HG02759 (cell line): Measurements from ENCODE around the gene TSTD2.

Source experiments
- ATAC-seq: cut with Tn5 transposase; IDR thresholded peaks from one replicate; pipeline ENCODE4 v1.9.1; 2021; ENCODE audit warnings: mild to moderate bottlenecking, moderate library complexity; ENCODE audit not compliant: unreplicated experiment

The TSTD2 gene

DNA sequence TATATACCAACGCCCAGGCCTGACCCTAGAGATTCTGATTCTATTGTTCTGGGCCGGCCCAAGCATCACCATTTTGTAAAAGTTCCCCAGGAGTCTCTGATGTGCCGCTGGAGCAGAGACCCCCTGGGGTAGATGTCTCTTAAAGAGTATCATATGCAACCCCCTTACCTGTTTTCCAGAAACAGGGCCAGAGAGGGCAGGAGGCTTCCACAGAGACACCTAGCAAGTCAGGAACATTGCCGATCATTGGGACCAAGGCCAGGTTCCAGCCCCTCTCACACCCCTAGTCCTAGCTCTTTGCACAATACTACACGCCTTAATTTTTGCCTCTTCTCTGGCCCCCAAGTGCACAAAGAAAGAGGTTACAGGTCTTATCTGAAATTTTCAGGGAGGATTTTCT, 67.9 kb downstream of the TSTD2 start:
- ATAC-seq, result no peak

GRCh38 chr9:97564291-97565175, 68.6 kb downstream of the TSTD2 start:
- no peak for ATAC-seq

DNA sequence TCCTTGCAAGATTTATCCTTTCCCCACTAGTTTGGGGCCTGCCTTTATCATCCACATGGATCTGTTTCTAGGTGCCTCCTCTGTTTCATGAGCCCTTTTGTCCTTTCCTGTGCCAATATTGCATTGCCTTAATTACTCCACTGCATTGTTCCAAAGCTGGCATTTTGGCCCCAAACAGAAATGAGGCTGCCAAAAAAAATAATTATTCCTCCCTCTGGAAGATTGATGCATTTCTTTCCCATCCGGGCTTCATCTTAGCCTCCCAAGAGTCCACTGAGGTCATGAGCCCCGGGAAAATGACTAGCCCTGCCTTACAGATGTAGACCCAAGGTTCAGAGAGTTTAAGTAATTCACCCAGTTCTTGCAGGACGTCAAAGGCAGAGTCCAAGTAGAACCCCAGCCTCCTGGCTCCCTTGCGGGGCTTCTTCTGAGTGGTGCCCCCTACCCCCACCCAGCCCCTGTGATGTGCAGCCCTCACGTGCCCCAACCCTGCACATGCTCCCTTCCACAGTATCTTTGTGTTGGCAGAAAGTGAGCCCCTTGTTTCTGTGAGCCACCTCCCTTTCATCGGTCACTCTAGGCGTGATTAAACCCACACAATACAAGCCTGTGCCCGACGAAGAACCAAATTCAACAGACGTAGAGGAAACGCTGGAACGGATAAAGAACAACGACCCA, 69.6 kb downstream of the TSTD2 start:
- no peak for ATAC-seq

- ATAC-seq, result no peak
Observed at GRCh38 chr9:97562542-97562941, 70.6 kb downstream of the TSTD2 start.

DNA sequence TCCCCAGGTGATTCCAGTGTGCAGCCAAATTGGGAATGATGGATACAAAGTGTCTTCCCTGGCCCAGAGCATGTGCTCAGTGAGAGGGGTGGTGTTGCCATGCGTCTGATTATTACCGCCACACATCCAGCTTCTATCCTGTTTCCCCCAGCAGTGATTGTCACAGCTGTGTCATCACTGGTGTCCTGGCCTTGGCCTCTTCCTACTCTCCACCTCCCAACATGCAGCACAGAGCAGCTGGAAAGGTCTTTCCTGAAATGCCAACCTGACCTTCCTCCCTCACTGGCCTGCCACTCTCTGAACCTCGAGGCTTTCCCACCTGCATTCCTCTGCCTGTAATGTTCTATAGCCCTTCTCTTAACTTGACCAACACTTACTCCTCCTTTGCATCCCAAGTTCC, 71.7 kb downstream of the TSTD2 start:
- ATAC-seq, result no peak

DNA sequence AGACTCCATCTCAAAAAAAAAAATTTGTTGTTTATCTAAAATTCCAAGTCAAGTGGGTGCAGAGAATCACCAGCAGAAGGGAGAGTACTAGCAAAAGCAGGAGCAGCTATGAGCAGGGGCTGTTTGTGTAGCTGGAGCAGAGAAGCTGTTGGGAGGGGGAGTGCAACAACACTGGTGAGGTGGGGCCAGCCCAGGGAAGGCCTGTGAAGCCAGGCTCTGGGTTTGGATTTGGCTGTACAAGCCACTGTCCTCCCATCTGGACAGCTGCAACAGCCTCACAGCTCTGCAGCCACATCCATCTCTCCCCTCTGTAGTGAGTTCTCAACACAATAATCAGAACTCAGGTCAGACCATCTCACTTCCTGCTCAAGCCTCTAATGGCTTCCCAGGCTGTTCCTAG, 72.3 kb downstream of the TSTD2 start:
- no peak for ATAC-seq

GRCh38 chr9:97560154-97560553, 73.0 kb downstream of the TSTD2 start:
- no peak for ATAC-seq

DNA sequence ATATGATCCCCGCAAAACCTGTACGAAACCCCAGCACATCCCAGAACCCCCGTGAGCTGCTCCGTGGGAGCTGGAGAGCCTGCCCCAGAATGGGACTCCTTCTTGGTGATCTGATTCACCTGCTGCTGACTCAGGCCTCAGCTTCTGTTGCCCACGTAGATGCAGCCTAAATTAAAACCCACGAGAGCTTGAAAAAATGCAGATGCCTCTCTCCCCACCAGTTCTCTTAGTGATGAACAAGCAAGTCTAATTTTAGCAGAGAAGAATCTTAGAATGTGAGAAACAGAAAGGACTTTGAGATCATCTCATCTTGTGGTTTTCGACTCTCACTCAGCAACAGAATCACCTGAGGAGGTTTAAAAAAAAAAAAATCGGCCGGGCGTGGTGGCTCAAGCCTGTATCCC, 74.1 kb downstream of the TSTD2 start:
- ATAC-seq, result peak; percentile 73

DNA sequence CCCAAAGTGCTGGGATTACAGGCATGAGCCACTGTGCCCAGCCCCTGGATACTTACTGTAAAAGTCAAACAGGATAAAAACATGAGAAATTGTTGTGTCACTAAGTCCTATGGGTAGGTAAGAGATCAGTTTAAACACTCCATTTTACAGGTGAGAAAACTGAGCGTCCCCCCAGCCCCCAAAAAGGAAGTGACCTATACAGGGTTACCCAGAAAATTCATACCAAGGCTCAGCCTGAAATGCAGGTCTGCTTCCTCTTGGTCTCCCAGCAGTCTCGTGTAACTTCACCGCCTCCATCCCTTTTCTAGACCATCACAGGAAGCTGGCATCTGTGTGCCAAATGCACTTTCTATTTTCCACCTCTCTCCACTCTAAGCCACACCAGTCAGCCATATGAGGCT, 74.5 kb downstream of the TSTD2 start:
- ATAC-seq, result peak; percentile 28

DNA sequence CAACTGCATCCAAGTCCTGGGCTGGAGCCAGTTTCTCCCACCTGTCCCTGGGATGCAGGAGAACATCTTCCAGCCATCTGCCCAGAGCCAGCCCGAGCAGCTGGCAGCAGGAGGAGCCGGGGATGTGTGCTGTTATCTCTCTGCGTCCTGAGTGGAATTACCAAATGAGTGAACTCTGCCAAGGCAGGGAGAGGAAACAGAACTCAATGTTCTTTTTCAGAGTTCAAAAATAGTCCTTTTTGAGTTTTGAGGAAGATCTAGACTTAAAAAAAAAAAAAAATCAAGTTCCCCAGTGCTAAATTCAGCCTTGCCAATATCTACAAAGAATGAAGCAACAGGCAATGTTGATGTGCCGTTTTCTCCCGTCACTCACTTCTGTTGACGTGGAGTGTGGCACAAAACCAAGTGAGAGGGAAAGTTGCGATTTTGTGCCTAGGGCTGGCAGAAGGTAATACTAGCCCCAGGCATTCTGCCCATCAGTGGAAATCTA, 75.5 kb downstream of the TSTD2 start:
- no peak for ATAC-seq

- no peak for ATAC-seq
Observed at GRCh38 chr9:97556721-97557605, 76.2 kb downstream of the TSTD2 start.

DNA sequence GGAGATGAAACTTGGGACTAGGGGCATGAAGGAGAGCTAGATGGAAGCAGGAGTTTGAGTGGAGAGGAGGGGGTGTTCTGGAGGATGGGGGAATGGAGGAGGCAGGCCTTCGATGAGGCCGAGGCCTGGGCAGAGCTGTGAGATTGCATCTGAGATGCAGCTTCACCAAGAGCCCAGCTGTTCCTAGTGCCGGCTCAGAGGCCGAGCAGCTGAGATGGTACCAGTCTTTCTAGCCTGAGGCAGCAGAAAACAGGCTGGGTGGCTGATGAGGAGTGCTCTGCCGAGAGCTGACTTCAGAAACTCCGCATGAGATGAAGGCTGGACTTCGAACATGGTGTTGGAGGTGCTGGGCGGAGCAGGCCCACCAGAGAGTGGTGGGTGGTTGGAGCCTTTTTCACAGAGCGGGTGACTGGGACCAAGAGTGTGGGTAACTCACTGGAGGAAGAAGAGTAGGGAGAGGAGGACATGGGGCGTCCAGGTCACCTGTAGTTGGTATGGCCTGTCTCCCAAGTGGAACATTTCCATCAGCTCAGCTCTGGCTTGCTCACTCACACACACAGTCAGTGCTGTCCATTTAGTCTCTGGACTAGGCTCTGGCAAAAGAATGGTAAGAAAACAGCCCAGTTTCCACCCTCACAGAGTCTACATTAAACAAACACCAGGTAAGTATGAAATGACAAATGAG, 77.0 kb downstream of the TSTD2 start:
- ATAC-seq, result no peak

GRCh38 chr9:97555164-97555563, 78.0 kb downstream of the TSTD2 start:
- ATAC-seq, result no peak

- no peak for ATAC-seq
Observed at GRCh38 chr9:97554566-97555075, 78.5 kb downstream of the TSTD2 start.

DNA sequence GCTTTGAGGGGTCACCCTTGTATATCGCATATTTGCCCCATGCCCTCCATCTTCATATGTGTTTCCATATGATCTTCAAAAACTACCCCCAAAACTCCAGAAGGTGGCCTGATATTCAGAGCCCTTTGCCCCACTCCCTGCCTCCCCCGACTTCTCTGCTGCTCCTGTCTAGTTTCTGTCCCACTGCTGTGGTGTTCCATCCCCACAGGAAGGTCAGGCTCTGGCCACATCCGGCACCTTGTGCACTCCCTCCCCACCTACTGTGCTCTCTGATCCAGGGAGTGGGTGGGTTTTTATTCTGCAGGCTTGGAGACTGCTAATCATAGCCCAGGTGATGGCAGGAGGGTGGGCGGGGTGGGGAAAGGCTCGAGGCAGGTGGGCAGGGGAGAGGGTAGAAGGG, 79.3 kb downstream of the TSTD2 start:
- ATAC-seq, result no peak

- ATAC-seq, result no peak
Observed at GRCh38 chr9:97553141-97553540, 80.0 kb downstream of the TSTD2 start.

DNA sequence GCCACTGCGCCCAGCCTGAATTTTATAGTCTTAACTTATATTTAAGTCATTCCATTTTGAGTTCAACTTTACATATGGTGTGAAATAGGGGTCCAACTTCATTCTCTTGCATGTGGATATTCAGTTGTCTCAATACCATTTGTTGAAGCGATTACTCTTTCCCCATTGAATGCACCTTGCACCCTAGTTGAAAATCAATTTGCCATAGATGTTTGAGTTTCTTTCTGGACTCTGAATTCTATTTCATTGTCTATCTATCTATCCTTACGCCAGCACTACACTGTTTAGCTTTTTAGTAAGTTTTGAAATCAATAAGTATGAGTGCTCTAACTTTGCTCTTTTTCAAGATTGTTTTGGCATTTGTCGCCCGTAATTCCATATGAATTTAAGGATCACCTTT, 81.9 kb downstream of the TSTD2 start:
- ATAC-seq, result no peak

- no peak for ATAC-seq
Observed at GRCh38 chr9:97550386-97550785, 82.8 kb downstream of the TSTD2 start.
